LoVo (cell line): ENCODE data around the gene CD63.

Experiments
- DNase-seq: peaks from one replicate; pipeline ENCODE4 v3.0.0-alpha.2; 2016; ENCODE audit warnings: low spot score

CD63 gene

DNA sequence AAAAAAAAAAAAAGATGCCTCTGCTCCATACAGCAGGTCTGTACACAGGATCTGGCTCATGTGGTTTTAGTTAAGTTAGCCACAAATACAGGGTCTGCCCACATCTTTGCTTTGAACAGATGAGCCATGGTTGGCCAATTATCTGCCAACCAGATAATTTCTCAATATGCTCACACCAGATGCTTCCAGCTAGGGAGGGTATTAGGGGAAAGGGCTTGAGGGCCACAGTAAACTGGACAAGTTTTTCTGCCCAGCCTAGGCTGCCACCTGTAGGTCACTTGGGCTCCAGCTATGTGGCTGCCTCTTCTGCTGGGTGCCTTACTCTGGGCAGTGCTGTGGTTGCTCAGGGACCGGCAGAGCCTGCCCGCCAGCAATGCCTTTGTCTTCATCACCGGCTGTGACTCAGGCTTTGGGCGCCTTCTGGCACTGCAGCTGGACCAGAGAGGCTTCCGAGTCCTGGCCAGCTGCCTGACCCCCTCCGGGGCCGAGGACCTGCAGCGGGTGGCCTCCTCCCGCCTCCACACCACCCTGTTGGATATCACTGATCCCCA, 7.8 kb downstream of the CD63 start:
- peak; percentile 62 for DNase-seq

DNA sequence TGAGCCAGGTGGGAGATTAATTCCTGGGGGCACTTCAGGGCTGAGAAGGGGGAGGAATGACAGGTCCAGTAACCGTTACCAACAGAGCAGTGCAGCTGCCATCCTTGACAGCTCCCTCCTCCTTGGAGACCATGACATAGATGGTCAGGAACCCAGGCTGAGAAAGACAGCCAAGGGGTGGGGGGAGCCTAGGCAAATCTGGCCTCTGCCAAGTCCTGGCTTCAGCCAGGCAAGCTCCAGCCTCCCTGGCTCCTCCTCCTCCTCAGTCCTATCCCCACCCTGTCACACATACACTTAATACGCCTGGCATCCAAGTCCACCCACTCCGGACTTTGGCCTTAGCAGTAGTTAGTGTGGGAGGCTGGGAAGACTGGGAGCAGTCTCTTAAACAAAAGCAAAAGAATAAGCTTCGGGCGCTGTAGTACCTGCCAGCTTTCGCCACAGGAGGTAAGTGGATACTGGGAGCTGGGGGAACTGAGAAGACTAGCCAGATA, 8.7 kb downstream of the CD63 start, which contains the start of gene RDH5:
Gene RDH5, plus strand, starts transcription at position 323 of the 494 bp plus-strand sequence. CDS start 792 bp downstream, outside the sequence.
- peak; percentile 95 for DNase-seq

DNA sequence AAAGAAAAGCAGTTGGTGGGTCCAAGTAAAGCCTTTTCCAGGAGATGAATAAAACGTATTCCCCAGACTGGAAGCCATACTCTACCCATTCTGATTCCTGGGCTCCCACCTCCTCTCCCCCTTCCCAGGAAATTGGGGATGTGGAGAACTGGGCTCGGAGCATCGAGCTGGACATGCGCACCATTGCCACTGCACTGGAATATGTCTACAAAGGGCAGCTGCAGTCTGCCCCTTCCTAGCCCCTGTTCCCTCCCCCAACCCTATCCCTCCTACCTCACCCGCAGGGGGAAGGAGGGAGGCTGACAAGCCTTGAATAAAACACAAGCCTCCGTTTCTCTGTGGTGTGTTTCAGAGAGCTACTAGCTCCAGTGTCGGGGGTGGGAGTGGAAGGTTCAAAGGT, 9.4 kb downstream of the CD63 start:
- DNase-seq, result no peak

DNA sequence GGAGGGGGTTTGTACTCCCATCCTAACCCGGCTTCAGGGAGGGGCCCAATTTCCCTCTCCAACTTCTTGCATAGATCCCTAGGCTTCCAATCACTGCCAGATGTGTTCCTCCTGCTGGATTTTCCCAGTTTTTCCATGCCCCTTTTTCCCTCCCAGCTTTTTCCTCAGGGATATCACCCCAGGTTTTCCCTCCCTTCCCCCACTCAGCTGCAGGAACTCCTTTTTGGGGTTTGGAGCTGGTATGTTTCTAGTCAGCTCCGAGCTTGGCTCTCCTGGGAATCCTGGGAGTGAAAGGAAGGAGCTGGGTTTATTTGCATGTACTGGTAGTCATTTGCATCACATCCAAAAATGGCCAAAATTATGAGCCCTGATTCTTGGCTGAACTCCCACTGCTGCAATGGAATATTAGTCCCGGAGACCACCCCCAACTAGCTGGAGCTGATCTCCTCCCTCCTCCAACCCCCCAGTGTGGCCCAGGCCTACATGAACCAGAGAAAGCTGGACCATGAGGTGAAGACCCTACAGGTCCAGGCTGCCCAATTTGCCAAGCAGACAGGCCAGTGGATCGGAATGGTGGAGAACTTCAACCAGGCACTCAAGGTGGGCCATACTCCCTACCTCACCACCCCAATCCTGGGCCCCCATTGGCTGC, 10.1 kb downstream of the CD63 start:
- no peak for DNase-seq

DNA sequence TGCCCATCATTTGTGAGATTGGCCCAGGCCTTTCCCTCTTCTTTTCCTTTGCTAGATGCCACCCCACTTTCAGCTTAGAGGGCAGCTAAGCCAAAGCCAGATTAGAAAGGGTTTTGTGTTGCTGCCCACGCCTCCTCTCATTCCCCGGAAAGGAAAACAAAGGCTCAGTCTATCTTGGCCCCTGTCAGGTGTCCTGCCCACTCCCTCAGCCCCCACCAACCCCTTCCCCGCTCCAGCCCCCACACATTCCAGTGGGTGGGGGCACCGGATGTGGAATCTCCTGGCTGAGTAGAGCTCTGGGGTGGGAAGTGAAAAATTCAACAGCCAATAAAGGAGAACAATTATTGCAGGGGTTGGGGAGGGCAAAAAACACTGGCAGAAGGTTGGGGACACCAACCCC, 10.8 kb downstream of the CD63 start:
- no peak for DNase-seq

DNA sequence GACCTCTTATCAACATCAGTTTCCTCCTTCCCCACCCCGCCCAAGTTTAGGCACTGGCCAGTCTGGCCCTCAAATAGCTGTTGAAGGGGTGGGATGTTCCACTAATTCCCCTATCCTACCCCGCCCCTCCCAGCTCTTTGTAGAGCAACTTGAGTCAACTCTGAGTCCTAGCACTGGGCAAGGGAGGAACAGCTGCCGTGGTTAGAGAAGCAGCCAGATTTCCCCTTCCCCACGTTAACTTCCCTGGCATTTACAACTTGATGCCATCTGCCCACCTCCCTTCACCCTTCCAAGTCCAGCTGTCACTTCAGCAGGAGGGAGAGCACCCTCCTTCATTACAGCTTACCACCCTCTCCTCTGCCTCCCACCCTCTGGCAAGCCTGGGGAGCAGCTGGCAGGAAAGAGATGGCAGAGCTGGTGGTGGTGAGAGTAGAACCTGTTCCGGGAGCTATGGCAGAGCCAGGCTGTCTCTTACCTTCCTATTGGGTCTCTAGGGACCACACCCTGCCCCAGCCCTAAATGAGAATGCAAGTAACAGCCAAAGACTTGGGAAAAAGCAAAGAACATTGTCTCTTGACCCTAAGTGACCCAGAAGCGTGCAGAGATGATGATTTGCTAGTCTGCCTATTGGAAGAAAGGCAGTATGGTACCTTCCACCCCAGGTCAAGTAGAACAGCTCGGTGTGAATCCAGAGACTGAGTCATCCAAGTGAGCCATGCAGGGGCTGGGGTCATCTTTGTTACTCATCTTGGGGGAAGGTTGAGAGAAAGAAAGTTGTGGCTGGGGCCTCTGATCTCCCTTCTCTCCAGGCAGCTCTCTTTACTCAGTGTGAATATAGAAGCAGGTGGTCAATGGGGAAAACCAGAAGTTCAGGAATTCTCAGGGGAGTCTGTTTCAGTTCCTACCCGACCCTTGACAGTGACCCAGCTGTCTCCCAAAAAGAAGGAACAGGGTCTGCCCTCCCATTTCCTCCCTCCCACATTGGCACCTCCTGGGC, 11.5 kb downstream of the CD63 start:
- DNase-seq, result no peak

DNA sequence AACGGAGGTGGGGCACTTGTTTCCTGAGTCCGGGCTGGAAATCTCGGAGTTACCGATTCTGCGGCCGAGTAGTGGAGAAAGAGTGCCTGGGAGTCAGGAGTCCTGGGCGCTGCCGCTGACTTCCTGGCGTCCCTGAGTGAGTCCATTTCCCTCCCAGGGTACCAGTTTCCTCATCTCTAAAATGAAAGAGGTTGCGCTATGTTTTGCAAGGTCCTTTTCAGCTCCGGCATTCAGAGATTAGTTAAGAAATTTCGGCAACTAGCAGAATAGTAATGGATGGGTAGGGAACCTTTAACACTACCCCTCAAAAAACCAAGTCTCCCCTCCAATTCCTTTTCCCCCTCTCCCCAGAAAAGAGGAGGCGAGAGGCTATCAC, 12.2 kb downstream of the CD63 start:
- no peak for DNase-seq

DNA sequence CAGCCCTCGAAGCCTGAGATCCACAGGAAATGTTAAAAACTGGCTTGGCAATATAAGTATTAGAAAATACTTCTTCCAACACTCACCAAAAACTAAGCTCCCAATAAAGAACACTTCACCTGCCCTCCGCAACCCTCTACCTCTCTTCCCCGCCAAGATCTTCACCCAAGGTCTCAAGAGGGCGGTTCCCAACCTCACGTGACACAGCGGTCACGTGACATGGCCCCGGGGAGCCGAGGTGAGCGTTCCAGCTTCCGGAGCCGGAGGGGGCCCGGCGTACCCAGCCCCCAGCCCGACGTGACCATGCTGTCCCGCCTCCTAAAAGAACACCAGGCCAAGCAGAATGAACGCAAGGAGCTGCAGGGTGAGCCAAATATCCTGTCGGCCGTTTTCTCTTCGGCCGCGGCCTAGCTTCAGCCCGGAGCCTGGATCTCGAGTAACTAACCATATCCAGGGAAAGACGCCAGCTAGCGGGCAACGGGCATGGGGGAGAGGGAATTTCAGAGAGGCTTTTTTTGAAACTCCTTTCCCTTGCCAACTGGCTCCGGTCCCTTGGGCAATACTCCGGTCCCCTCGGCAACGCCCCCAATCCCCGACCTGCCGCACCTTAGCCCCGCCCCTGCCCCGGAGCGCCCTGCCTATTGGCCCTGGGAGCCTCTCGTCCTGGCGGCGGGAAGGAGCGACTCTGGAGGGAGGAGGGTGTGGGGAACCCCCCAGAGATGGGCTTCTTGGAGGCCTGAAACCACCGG, 12.8 kb downstream of the CD63 start, which contains the start of gene BLOC1S1:
Gene BLOC1S1, plus strand, starts transcription at position 214 of the 749 bp plus-strand sequence. Its CDS starts 6 bp downstream, at position 220.
- peak; percentile 95 for DNase-seq

DNA sequence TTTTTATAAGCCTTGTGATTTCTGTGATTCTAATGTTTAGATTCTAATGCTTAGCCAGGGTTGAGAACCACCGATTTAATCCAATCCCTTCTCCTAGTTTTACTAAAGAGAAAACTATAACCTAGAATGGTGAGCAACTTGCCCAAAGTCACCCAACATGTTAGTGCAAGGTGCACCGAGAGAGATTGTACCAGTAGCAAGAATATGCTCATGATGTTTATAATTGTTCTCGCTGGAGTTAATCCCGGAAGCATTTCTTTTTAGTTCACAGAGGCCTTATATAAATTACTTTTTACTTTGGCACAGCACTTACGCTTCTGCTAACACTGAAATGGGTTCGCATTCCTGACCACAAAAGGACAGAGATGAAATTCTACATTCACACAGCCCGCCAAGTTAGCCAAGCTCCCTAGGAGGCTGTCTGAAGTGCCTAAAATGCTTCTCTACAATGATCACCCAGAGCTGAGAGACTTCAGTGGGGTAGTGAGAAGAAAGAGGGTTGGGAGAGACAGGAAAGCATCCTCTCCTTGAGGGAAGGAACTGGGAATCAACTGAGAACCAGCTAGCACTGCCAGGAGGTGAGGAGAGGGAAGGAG, 13.5 kb downstream of the CD63 start:
- DNase-seq, result no peak

DNA sequence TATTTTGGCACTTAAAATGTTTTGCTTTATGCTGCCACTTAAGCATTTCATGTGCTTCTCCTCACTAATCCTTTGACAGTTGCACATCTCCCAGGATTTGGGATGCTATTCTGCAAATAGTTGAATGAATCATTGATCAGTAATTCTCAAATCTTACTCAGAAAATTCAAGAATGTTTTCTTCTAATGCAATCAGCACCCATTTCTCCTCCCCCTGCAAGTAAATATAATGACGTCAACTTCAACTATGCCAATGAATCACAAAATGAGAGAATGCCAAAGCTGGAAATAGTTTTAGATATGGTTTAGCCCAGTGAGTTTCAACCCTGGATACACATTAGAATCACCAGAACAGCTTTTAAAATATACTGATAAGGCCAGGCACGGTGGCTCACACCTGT, 15.1 kb downstream of the CD63 start:
- DNase-seq, result no peak

DNA sequence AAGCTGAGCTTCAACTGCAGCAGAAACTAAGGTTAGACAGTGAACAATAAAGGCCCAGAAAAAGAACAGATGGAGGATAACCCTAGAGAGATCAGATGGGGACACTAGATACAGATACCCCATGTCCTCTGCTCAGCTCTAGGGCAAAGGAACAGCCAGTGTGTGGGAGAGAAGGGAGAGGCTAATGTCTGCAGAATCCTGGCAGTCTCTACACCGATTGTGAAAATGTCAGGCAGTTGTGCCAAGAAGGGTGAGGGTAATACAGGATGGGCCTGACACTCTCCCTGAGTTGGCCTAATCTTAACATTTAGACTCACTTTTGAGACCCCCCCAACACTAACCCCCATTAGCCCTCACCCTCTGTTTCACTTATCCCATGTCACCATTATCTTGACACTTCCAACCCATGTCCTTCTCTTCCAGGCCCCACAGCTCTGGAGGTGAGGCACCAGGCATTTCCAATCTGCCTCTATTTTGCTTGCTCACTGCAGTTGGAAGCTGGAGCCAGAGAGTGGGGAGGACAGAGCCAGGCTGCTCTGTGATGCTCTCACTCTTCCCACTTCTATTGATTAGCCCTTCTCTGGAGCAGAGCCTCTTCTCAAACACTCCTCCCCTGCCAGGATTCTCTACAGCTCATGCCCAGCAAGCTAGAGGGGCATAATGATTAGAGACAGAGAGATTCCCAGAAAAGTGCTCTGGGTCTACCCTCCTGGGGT, 16.0 kb downstream of the CD63 start:
- no peak for DNase-seq

DNA sequence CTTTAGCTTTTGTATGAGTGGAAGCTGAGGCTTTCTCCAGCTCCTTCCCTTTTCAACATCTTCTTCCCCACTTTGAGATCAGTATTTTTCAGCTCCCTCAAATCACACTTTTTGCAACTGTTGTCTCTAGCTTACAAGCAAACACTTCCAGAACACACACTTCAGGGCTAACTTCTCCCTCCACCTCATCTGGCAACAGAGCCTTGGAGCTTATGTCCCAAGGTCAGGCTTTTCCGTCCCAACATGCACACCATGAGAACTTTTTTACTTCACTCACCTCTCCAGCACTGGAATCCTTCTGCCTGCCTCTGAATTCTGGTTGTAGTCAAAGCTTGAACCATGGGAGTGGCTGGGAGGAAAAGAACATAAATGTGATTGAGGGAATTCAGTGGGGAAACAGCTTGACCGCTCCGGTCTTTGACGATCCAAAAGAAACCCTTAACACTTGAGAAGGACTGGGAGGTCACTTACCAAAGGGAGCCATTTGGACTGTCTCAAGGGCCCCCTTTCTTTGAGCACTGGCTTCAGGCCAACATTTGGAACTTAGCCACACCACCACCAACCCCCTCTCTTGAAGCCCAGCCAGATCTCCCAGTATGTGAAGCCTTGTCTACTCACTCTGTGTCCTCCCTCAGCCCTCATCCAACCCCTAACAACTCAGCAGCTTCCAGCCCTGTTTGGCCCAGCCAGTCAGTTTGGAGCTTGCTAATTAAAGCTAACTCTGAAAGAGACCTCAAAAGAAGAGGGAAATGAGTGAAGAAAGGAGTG, 16.8 kb downstream of the CD63 start:
- DNase-seq, result no peak

DNA sequence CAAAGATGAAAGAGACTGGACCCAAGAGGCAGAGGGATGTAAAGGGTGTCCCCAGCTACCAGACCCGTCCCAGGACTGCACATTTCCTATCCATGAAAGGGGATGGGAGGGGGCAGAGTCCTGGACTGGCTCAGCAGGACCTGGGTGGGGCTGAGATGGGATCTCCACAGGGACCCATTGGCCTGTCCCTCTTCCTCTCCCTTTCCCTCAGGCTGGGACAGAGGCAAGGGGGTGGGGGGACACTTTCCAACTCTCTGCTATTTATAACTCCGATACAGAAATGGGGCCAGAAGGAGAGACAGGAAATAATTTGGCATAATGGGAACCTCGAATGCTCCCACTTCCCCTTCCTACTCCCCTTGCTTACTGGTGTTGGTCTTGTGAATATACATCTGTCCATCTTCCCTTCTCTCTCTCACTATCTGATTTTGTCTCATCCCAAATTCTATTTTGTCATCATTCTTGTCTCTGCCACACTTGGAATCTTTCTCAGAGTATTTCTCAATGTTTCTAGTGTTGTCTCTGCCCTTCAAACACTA, 20.0 kb downstream of the CD63 start:
- no peak for DNase-seq

DNA sequence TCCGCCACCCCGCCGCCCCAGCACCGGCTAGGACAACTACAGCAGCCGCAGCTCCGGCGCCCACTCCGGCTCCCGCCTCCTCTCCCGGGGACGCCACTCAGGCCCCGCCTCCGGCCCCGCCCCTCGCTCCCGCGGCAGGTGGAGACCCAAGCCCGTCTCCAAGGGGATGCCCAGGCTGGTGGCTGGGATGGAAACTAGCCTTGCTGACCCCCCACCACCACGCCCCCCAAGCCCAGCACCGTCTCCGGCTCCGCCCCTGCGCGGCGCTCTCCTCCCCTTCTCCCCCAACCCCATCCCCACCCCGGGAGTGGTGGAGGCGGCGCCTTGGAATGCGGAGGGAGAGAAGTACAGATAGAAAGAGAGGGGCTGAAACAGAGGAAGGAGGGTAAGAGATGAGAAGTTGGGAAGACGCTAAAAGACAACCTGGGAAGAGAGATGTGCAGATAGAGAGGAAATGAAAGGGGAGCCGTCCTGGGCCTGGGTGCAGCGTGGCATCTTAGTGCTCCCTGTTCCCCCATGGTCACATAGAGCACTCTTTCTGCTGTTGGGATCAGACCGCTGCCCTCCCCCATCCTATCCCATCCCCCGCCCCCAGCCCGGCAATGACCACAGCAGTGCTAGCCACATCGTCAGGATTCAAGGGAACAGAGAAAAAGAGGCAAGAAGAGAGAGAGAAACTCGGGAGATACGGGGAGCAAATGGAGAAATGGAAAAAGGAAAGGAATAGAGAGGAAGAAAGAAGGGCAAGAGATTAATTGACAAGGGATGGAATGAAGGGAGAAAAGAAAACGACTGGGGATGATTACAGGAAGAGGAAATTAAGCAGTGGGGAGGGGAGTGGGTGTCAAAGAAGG, 20.7 kb downstream of the CD63 start, which contains the start of gene ITGA7:
Gene ITGA7, minus strand, starts transcription at position 64 of the 854 bp plus-strand sequence. CDS start 222 bp downstream, outside the sequence.
- peak; percentile 57 for DNase-seq

DNA sequence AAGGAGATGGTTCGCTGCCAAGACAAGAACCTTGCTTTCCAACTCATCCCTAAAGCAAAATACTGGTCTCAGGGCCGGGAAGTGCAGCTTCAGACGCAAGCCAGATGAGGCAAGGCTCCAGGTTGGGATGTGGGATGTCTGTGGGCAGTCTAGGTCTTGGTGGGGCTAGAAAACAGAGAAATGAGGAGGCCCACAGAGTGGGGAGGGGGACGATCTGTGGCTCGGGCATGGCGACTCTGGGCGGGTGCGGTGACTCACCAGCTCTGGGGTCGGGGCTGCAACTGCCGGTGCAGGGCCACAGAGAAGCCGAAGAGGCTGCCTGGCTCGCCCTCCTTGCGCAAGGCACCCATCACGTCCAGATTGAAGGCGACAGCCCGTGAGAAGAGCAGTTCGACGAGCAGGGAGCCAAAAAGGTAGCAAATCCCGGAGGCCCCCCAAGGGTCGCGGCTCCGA, 21.6 kb downstream of the CD63 start:
- no peak for DNase-seq

DNA sequence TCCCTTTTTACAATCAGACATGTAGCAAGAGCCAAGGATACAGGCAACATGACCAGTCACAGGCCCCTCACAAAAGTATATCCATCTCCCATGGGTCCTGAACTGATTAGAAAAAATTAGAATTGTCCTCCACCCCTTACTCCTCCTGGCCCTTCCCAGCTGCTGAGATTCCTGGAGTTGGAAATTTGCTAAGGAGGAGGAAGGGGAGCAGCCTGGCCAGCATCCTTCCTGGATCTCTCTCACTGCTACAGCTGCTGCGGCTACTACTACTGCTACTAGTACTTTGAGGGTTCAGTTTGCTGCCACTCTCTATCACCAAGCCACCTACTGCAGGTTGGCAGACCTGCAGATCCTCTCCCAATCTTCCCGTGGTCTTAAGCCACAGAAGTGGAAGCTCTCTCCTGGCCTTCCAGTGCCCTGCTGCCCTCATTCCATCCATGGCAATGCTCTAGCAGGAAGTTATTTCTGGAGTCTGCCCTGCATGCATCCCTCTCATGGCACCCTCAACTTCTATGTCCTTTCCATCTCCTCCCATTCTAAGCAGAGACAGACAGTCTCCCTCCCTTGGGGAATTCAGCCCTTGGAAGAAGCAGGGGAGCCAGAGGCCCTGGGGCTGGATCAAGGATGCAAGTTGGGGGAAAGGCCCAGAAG, 22.1 kb downstream of the CD63 start:
- DNase-seq, result no peak

DNA sequence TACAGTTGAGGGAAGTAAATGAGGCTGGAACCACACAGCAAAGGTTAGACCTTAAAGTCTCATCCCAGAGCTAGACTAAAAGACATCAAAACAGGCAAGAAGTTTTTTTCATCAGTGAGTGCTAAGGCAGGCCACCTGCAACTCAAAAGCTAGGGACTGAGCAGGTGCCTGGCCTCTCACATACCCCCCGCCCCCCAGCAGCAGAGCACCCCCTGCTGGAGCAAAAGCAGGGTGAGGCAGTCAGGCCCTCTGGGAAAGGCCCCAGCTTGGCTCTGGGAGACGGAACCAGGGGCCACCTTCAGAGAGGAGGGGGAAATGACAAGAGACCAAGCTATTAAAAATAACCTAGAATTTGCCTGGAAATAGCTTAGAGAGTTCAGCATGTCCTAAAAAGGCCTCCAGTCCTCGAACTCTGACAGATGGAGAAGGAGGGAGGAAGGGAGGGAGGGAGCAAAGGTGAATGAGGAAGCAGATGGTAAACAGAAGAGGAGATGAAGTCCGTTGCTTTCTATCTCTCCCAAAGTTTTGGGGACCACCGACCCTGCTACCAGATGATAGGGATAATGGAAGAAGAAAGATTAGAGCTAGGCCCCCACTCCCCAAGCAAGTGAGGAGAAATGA, 22.9 kb downstream of the CD63 start:
- DNase-seq, result no peak
